RKO (cell line): ENCODE data around the gene PLXNA4.
"Not testable (repeated sequence)": the region's sequence is repeated elsewhere in the genome, so short reads cannot be mapped to it uniquely, and the experiment has no call there.

Experiments
- DNase-seq: peaks from one replicate; pipeline ENCODE4 v3.0.0-alpha.2; 2016; ENCODE audit warnings: low spot score

Gene PLXNA4

DNA sequence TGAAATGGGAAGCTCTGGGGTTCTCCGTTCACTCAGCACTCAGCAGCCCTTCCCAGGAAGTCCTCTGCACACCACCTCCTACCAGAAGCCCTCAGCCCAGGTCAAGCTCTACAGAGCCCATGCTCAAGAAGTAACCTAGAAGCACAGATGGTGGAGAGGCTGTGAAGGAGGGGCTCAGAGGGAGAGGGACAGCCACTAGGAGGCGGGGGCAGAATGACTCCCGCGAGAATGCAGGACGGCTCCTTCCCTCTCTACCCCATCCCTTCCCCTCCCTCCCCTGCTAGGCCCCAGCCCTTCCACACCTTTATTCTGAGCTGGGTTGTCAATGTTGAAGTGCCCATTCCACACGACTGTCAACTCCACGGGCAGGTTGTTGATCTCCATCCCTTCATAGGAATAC lies 373.2 kb downstream of the PLXNA4 start:
- DNase-seq, result no peak

DNA sequence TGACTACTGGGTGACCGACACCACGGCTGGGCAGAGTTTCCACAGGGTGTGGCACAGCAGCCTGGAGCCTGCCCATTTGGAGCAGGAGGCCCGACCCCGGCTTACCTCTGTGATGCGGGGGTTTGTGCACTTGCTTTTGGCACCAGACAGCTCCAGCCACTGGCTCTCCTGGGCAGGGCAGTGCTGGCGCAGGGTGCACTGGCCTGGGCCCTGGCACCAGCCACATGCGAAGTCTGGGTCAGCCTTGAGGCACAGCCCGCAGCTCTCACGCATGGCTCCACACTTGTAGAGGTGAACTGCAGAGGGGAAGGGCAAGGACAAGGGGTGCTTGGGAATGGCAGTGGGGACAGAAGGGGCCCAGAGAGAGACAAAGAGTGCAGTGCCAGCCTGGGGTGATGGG lies 373.7 kb downstream of the PLXNA4 start:
- no peak for DNase-seq

DNA sequence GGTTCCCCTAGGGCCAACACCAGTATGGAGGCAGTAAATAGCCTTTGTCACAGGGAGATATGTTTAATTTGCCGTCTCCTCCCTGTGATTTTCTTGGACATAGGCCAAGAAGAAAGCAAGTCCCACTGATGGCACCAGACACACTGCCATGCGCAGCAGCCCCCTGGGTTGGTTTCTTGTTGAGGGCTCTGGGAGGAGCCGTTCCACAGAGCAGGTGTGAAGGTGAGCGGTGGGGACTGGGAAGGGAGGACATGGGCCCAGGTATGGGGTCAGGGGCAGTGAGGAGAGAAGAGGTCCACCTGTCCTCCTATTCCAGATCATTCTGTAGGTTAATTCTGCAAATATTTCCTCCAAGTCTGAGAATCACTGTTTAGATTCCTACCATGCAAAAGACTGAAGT lies 376.1 kb downstream of the PLXNA4 start:
- no peak for DNase-seq

DNA sequence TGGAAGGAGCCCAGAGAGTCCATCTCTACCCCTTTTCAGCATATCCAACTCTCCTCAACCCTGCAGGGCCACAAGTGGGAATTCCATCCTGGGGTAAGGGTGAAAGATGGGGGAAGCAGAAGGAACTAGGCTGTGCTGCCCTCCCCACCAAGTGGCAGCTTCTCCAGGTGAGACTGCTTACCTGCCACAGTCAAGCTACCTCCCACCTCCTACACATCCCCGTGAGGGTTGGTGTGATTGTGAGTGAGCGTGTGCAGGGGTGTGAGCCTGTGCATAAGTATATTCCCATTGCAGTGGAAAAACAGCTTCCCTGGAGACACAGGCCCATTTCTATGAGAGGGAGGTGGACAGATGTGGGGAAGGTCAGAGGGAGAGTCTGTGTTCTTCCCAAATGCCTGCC lies 376.6 kb downstream of the PLXNA4 start:
- DNase-seq, result no peak

DNA sequence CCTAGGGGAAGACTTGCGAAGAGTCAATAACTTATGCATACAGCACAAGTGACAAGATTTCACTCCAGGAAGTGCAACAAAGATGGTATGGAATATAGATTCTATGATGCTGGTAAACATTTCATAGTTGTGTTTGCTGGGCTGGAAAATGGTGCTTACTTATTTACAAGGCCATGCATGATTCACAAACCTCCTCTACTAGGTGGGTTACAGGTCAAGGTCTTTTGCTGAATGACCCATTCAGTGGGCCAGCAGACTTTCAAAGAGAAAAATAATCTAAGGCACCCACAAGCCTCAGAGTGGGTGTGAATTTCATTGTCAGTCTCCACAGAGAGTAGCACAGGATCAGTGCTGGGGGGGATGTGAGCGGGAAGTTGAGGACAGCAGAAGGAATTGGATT lies 378.5 kb downstream of the PLXNA4 start:
- DNase-seq, result no peak

DNA sequence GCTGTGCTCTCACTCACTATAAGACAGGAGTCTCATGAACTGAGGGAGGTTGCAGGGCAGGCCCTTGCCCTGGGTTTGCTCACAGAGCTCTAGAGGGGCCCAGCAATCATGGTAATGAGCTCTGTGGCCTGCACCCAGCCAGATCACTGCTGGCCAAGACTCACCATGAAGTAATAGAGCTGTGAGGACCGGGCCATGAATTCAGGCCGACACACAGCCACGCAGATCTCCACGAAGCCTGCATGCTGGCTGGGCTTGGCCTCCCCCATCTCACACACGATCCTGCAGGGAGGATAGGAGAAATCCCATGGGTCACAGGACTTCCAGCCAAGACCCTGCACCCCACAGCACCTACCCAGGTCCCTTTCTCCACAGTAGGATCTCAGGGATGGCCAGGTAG lies 382.4 kb downstream of the PLXNA4 start:
- no peak for DNase-seq

DNA sequence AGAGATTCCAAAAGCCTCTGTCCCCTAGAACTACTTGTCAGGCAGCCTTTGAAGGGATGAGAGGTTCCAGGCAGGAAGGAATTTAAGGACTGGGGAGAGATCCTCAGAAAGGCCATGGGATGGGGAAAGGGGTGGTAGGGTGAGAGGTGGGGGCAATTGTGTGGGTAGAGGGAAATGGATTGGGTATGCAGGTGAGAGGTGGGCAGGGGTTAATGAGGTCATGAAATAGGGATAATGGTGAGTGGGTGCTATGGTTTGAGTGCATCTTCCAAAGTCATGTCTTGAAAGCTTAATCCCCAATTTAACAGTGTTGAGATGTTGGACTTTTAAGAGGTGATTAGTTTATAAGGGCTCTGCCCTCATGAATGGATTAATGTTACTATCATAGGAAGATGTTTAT lies 383.5 kb downstream of the PLXNA4 start:
- no peak for DNase-seq

DNA sequence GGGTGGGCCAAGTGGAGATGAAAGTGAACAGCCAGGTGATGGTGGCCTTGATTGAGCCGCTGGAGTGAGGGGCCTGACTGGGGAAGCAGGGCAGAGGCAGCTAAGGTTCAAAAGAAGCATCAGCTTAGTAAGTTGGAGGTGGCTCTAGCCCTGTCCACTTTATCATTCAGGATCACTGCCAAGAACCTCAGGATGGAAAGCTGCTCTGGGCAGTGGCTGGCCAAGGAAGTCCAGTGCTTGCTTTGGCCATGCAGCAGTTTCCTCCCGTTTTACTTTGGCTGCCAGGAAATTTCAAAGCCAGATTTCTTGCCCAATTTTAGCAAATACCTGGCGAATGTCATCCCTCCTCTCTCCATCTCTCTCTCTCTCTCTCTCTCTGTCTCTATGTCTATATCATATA lies 384.9 kb downstream of the PLXNA4 start:
- DNase-seq, result no peak

DNA sequence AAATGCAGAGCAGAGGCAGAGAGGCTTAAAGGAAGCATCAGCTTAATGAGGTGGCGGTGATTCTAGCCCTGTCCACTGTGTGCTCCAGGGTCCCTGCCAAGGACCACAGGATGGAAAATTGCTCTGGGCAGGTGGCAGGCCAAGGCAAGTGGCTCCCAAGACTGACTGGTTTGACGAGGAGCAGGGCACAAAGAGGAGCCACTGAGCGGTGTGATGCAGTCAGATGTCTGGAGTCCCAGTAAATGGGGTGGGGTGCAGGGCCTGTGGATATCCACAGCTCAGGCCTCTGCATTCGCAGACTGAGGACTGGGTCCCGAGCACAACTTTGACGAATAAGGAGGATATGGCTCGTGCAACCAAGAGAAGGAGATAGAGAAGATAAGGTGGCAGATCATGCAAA lies 385.6 kb downstream of the PLXNA4 start:
- DNase-seq, result no peak

DNA sequence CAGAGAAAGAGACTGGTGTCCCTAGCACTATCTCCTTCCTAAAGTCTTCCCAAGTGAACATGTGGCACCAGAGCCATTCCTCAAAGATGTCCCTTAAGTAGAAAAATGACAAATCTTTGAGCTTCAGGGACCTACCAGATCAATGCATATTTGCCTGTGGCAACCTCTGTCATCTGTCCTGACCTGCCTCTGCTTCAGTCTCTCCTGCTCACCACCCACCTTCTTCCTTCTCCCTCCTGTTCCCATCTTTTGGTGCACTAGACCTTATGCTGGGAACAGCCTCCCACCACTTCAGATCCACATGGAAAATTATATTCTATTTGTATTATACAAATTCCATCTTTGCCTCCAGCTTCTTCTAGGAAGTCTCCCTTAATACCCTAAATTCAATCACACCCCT lies 386.4 kb downstream of the PLXNA4 start:
- no peak for DNase-seq

DNA sequence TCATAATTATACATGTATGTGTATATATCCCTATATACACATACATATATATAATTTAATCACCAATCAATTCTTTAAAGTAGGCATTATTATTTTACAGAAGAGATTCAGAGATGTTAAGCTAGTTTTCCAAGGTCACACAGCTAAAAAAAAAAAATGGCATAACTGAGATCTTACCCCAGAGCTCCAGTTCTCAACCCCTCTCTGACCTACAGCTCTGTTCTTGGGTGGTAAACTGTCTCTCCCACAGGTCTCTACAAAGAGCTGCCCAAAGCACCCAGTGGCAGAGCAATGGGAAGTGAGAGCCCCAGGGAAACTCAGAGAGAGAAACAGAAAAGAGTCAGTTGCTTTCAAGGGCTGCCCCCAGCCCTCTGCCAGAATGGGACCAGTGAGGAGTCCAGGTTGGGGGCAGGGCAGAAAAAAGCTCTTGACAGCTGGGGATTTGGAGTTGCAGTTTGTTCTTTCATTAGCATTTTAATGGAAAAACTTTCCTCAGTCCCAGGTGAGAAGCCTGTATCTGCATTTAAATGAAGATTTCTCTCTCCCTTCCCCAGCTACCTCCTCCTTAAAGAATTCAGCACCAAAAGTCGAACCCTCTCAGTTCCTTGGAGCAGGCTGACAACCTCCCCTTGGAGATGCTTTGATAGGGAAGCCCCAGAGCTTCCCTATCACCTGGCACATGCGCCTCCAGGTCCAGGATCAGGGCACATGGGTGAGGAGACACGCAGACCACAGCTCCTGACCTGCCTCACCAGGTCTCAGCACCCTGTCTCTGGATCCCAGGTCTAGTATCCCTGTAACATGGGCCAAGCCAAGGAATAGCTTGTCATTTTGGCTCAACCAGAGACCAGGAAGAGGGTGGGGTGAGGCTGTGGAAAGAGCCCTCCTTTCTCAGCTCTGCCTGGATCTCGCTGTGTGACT lies 388.1 kb downstream of the PLXNA4 start:
- no peak for DNase-seq

DNA sequence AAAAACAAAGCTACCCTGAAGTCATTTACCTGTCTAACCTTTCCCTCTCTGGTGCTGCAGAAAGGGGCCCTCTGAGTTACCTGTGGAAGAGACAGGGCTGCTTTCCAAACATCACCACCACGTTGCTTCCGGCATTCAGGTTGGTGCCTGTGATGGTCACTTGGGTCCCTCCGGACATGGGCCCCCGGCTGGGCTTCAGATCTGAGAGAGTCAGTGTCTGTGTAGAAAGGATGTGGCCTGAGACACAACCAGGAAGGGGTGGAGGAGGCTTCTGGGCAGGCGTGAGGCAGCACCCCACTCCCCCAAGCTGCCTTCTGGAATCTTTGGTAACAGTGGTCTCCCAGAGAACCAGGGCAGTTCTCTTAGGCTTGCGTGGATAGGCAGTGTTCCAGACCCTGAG lies 388.9 kb downstream of the PLXNA4 start:
- DNase-seq, result no peak

DNA sequence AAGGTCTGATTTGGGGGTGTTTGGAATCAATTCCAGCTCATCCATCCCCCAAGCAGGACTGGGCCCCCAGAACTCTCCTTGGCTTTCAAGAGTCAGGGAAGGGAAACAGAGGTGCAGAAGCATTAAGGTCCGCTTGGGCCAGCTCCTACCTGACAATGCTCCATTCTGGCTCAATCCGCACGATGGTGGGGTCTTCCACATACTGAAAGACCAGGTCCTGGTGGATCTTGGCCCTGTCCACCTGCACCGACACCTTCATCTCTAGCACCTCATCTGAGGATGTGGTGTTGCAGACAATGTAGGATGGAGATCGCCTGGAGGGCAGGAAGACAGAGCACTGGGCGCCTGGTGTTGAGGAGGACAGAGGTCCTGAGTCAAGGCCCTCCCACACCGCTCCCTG lies 391.1 kb downstream of the PLXNA4 start:
- DNase-seq, result no peak

DNA sequence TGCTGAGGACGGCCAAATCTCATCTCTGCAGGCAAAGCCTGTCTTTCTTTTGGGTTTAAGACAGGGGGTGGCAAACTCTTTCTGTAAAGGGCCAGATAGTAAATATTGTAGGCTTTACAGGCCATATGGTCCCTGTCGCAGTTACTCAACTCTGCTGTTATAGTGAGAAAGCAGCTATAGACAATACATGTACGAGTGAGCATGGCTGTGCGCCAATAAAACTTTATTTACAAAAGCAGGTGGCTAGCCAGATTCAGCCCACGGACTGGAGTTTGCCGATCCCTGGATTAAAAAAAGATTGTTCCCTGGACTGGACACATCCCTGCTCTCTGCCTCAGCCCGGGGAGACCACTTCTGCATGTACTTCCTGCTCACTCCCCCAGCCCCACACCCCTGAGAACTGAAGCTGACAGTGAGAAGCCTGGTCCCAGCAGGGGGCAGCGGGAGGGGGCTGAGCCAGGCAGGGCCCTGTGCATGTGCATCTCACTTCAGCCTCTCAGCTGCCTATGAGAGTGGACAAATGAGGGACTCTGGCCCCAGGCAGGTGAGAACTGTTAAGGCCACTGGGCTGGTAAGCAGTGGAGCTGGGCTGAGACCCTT lies 392.4 kb downstream of the PLXNA4 start:
- no peak for DNase-seq

DNA sequence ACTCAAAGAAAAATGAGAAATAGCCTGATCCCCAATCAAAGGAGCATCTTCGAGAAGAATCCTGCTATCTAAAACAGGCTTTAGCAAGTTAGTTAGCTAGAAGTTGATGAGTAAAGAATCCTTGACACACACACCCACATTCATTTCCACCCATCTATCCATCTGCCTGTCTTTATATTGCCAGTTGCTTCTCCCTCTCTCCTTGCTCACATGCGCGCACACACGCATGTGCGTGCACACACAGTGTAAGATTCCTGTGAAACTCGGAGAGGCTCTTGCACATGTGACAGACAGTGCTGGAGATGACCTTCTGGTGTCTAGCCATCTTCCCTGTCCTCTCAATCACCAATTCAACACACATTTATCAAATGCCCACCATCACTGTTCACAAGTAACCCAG lies 393.3 kb downstream of the PLXNA4 start:
- no peak for DNase-seq

DNA sequence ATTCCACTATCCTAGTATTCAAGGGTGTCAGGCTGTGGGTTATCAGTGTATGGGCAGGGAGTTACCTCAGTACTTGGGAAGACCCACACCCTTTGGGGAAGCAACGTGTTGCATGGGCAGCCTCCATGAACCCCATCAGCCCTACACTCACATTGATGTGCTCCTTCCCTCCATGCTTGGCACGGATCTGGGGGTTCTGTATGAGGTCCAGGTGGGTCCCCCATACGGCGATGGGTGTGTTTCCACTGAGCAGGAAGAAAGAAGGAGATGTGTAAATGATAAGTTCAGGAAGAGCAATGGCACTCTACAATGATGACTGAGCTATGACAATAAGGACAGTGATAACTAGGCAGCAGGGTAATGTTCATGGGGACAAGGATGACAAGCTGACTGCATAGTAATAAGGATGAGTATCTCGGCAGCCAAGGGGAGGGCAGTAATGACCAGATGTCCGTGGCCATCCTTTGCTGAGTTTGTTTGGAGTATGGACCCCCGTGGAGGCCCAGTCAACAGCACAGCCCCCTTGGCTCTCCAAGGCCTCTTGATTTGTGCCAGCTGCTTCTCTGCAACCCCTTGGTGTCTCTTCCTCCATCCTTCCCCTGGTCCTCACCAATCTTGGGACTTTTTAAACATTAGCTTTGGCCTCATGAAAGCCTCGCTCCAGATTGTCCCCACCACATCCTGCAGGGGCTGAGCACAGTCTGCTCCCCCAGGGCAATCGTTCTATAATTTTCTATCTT lies 394.2 kb downstream of the PLXNA4 start:
- no peak for DNase-seq

DNA sequence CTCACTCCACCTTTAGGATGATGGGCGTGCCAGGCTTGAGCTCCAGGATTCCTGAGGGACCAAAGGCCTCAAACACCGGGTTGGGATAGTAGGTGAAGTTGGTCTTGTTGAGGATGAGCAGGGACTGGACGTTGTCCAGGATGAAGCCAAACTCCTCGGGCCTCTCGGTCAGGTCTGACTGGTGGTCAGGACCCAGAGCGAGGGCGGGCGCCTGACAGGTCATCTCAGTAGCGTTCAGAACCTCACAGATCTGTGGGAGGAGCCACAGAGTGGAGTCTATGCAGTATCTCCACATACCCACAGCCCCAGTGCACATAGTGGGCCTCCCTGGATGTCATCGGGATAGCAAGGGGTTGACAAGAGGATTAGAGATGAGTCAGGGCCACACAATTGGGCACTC lies 394.9 kb downstream of the PLXNA4 start:
- no peak for DNase-seq

DNA sequence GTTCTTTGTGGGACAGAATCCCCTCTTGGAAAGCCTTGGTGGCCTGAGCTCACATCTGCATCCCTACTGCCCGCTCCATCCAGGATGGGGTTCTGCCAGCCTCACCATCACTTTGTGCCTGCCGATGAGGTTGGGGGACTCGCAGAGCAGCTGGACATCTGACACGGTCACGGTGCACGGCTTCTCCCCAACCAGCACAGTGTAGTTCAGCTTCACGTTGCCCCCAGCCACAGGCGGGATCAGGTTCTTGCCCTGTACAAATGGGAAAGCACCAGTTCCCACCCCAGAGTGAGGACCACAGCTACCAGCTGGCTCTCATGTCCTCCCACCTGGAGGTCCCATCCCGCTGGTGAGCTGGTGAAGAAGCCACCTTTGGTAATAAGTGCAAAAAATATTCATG lies 395.8 kb downstream of the PLXNA4 start:
- no peak for DNase-seq

DNA sequence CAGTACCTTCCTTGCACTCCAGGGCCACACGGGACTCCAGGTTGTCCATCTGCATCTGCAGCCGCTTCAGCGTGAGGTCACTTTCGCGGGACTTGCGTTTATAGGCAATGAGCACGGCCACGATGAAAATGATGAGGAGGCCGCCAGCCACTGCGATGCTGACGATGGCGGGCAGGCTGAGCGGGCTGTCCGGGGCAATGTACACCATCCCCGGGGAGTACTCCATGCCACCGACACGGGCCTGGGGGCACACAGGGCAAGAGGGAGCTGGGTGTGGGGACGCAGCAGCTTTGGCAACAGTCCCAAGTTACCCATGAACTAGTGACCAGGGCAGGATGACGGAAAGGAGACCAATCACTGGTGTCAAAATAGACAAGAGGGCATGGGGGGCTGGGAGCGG lies 396.6 kb downstream of the PLXNA4 start:
- no peak for DNase-seq

DNA sequence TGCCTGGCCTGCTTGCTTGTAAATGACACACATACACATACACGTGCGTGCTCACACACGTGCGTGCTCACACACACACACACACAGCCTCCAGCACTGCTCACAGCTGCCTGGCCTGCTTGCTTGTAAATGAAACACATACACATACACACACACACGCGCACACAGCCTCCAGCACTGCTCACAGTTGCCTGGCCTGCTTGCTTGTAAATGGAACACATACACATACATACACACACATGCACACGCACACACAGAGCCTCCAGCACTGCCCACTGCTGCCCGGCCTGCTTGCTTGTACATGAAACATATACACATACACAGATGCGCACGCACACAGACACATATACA lies 397.2 kb downstream of the PLXNA4 start:
- no peak for DNase-seq

DNA sequence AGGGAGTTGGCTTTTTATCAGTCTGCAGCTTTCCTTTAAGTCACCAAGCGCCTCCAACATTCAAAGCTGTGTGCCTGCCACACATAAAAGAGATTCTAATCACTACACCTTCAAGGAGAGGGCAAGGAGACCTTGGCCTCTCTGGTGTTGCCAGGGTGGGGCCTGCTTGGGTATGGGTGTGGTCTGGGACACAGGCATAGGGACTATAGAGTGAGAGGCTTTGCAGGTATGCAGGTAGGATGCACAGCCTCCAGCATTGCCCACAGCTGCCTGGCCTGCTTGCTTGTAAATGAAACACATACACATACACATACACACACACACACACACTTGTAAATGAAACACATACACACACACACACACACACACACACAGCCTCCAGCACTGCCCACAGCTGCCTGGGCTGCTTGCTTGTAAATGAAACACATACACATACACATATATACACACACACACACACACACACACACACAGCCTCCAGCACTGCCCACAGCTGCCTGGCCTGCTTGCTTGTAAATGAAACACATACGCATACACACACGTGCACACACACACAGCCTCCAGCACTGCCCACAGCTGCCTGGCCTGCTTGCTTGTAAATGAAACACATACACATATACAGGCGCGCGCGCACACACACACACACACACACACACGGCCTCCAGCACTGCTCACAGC lies 397.7 kb downstream of the PLXNA4 start:
- not testable (repeated sequence) for DNase-seq

DNA sequence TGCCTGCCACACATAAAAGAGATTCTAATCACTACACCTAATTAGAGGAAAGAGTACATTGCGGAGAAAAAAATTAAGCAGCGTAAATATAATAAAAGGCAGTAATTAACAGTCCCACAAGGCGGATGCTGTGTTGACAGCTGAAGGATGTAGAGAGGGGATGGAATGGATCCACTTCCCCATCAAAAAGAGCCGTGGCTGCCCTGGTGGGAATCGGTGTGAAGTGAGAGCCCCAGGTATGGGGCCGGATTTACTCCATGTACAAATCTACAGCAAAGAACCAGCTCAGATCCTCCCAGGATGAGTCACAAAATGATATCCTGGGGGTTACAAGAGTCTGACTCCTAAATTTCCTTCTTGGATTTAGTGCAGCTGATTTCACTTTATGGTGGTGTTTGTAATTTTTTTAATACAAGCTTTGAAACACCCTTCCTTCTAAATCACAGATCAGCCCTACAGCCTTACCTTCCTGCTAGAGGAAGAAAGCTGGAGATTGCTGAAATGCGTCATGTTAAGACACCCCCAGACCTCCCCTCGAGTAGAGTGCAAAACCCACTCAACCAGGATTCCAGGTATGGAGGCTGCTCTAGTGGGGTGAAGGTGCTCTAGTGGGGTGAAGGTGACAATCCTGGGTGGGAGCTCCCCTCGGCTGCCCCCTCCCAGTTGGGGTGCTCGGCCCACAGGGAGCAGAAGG lies 398.4 kb downstream of the PLXNA4 start:
- no peak for DNase-seq
